GM12864 (cell line): Measurements from ENCODE around the gene BRPF1.

Experiments
- DNase-seq: peaks from one replicate; pipeline ENCODE4 v3.0.0-alpha.2; 2011; ENCODE audit warnings: low read depth
- H3K4me3 ChIP-seq: 2 replicates; pipeline ENCODE4 v1.5.1; 2011; ENCODE audit warnings: mild to moderate bottlenecking, low read depth, low read length, control low read depth
- TF ChIP-seq, protein P1 (sequence below): IDR thresholded peaks from 2 replicates; pipeline ENCODE4 v1.5.1; 2011; ENCODE audit warnings: low read depth, mild to moderate bottlenecking, moderate library complexity, low read length, control low read depth, inconsistent platforms; ENCODE audit errors: missing control alignments

Gene BRPF1

DNA sequence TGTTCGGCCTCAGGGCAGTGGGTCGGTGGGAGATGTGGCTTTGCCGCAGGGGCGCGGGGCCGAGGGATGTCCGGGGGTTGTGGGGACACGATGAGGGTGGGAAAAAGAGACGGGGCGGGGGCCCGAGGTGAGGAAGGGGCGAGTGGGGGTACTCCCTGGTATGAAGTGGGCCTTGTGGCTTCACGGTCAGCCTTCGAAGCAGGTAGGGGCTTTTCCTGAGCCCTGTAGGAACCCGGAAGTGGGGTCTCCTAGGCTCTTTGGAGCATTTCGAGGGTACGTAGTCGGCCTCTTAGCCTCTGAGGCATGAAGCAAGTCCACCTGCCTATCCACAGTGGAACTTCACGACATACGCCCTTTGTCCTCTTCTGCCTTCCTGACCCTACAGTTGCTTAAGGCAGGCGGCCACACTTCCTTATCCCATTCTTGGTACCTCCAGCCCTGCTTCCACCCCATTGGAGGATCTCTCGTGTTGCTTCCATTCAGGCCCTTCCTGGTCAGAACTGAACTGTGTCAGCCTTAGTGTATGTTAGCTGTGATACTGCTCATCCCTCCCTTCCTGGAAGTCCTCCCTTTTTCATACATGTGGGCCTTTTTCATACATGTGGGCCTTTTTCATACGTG is 61.7 kb downstream of the BRPF1 start:
- H3K4me3 ChIP-seq = peak overlapping the region; percentile 64
- TF ChIP-seq, protein P1, sequence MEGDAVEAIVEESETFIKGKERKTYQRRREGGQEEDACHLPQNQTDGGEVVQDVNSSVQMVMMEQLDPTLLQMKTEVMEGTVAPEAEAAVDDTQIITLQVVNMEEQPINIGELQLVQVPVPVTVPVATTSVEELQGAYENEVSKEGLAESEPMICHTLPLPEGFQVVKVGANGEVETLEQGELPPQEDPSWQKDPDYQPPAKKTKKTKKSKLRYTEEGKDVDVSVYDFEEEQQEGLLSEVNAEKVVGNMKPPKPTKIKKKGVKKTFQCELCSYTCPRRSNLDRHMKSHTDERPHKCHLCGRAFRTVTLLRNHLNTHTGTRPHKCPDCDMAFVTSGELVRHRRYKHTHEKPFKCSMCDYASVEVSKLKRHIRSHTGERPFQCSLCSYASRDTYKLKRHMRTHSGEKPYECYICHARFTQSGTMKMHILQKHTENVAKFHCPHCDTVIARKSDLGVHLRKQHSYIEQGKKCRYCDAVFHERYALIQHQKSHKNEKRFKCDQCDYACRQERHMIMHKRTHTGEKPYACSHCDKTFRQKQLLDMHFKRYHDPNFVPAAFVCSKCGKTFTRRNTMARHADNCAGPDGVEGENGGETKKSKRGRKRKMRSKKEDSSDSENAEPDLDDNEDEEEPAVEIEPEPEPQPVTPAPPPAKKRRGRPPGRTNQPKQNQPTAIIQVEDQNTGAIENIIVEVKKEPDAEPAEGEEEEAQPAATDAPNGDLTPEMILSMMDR = no peak
- no peak for DNase-seq

DNA sequence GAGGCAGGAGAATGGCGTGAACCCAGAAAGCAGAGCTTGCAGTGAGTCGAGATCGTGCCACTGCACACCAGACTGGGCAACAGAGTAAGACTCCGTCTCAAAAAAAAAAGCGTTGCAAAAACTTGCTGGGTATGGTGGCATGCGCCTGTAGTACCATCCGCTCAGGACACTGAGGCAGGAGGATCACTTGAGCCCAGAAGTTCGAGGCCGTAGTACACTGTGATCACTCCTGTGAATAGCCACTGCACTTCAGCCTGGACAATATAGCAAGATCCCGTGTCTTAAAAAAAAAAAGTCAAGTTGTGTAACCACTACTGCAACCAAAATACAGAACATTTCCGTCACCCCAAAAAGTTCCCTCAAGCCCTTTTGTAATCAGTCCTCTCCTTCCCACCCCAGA is 62.9 kb downstream of the BRPF1 start:
- H3K4me3 ChIP-seq = peak overlapping the region; percentile 64
- TF ChIP-seq, protein P1 = no peak
- no peak for DNase-seq

DNA sequence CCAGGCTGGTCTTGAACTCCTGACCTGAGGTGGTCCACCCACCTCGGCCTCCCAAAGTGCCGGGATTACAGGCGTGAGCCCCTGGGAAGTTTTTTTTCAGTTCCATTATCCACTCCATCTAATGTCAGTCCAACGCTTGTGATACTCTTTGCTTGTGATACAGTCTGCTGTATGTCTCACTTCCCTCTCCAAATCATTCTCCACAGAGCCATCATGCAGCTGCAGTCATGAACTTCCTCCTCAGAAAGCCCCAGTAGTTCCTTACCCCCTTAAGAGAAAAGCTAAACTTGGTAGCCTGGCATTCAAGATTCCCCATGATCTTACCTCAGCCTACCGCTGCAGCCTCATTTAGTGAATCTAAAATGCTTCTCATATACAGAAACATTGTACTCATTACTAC is 63.7 kb downstream of the BRPF1 start:
- DNase-seq = no peak
- TF ChIP-seq, protein P1 = no peak
- H3K4me3 ChIP-seq = no peak overlapping the region; the same call in 1 of the 2 replicates

DNA sequence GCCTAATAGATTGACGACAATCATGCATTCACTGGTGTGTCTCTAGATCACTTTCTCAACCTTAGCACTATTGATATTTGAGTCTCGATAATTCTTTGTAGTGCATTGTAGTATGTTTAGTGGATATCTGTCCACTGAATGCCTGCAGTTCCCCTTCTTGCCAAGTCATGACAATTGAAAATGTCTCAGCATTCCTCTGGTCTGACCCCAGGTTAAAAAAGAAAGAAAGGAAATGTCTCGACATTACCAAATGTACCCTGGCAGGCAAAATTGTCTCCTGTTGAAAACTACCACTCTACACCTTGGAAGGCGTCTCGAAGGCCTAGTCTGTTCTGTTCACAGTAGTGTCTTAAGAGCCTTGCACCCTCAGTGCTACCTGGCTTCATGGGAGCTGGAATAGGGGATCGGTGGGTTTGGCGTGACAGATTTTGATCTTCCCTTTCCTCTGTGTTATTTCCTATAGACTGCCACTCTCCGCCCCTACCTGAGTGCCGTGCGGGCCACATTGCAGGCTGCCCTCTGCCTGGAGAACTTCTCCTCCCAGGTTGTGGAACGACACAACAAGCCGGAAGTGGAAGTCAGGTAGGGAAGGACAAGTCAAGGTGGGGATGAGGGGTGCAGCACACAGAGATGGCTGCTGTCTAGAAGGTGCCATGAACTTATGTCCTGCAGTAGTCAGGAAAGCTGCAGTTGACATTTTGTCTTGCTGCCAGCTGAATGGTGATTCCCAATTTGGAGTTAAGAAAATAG is 65.8 kb downstream of the BRPF1 start:
- DNase-seq = no peak
- TF ChIP-seq, protein P1 = no peak
- no peak overlapping the region for H3K4me3 ChIP-seq
